Left ventricle myocardium inferior (tissue), 1 donor: Measurements from ENCODE around the gene FNIP1. TPM values are rescaled to one million over a fixed set of nuclear protein-coding genes. Genes with fewer than 3 reads are reported as not detected.

Experiments used
- DNase-seq: peaks from one replicate; pipeline ENCODE4 v3.0.0-alpha.2; 2020
- H3K27ac ChIP-seq: fragments of 200-600 bp; replicated peaks from 2 replicates; pipeline ENCODE4 v1.8.0; 2021
- H3K27me3 ChIP-seq: fragments of 200-600 bp; 2 replicates; pipeline ENCODE4 v1.8.0; 2021; ENCODE audit warnings: low read depth
- H3K36me3 ChIP-seq: fragments of 200-600 bp; 2 replicates; pipeline ENCODE4 v1.8.0; 2021
- H3K4me1 ChIP-seq: fragments of 200-600 bp; 2 replicates; pipeline ENCODE4 v1.8.0; 2021
- H3K4me3 ChIP-seq: fragments of 200-600 bp; 2 replicates; pipeline ENCODE4 v1.8.0; 2021; ENCODE audit warnings: mild to moderate bottlenecking, moderate library complexity
- H3K9me3 ChIP-seq: fragments of 200-600 bp; replicated peaks from 2 replicates; pipeline ENCODE4 v1.8.0; 2021
- CTCF ChIP-seq: fragments of 200-600 bp; IDR thresholded peaks from 2 replicates; pipeline ENCODE4 v1.8.0; 2021; ENCODE audit warnings: antibody characterized with exemption, mild to moderate bottlenecking, borderline replicate concordance
- intact Hi-C: fragments of 100-400 bp; cut with micrococcal nuclease; formaldehyde crosslinking; loops from one replicate; pipeline ENCODE4 v1.11.0; 2022
- total RNA-seq: library from RNA; stranded (reverse); fragmentation: NEBNext Ultra II Directional; extraction: Animal tissue kit (Norgen Biotek cat#: 25700); gene quantifications from one replicate; pipeline ENCODE4 v1.2.1, GENCODE V29; 2021
- donor health status: DM: no; HTN: yes; CAD: no; lungs with severe emphysema.

Gene FNIP1
- total RNA-seq, 1 donor from 2014 or later, result 30.6 TPM

- no peak for DNase-seq
- Histone ChIP-seq H3K9me3 (no peaks in the 10 kb centered on the region), H3K4me3 (peak overlapping the region; percentile 94), H3K36me3 (no peaks in the 10 kb centered on the region), H3K4me1 (peaks cover 62% of the 10 kb centered on the region), H3K27me3 (no peaks in the 10 kb centered on the region), H3K27ac (peak overlapping the region; percentile 99)
- intact Hi-C loops, result no loop called here
- no peak for TF ChIP-seq CTCF
Observed at GRCh38 chr5:131634238-131634637, 162.6 kb downstream of the FNIP1 start.

GRCh38 chr5:131633830-131634229 is 163.0 kb downstream of the FNIP1 start:
- no peaks in the 10 kb centered on the region for H3K36me3 ChIP-seq
- peaks cover 62% of the 10 kb centered on the region for H3K4me1 ChIP-seq
- intact Hi-C loops, result no loop called here
- peak overlapping the region; percentile 94 for H3K4me3 ChIP-seq
- H3K27me3 ChIP-seq, result no peaks in the 10 kb centered on the region
- H3K27ac ChIP-seq, result peak overlapping the region; percentile 99
- no peak for TF ChIP-seq CTCF
- no peak for DNase-seq
- no peaks in the 10 kb centered on the region for H3K9me3 ChIP-seq

- Histone ChIP-seq H3K27me3 (no peaks in the 10 kb centered on the region), H3K9me3 (no peaks in the 10 kb centered on the region), H3K36me3 (no peaks in the 10 kb centered on the region), H3K4me1 (peaks cover 65% of the 10 kb centered on the region), H3K27ac (no peak overlapping the region), H3K4me3 (no peak overlapping the region)
- no peak for DNase-seq
- intact Hi-C loops, result no loop called here
- no peak for TF ChIP-seq CTCF
Observed at GRCh38 chr5:131630963-131631350, 165.9 kb downstream of the FNIP1 start.

- Histone ChIP-seq H3K36me3 (no peaks in the 10 kb centered on the region), H3K4me3 (no peak overlapping the region), H3K4me1 (peaks cover 61% of the 10 kb centered on the region), H3K9me3 (no peaks in the 10 kb centered on the region), H3K27me3 (no peaks in the 10 kb centered on the region), H3K27ac (no peak overlapping the region)
- intact Hi-C loops, result no loop called here
- no peak for TF ChIP-seq CTCF
- no peak for DNase-seq
Observed at GRCh38 chr5:131630208-131630962, 166.4 kb downstream of the FNIP1 start.

- intact Hi-C loops, result no loop called here
- H3K36me3 ChIP-seq, result no peaks in the 10 kb centered on the region
Observed at GRCh38 chr5:131628990-131629389, 167.8 kb downstream of the FNIP1 start.

More at GRCh38 chr5:131628990-131629389, 167.8 kb downstream of the FNIP1 start:
- Histone ChIP-seq H3K27ac (no peak overlapping the region), H3K27me3 (no peaks in the 10 kb centered on the region), H3K4me1 (peaks cover 51% of the 10 kb centered on the region), H3K4me3 (no peak overlapping the region), H3K9me3 (no peaks in the 10 kb centered on the region)
- no peak for DNase-seq
- TF ChIP-seq CTCF, result no peak
